ENCODE data around the gene RBBP8NL.

The RBBP8NL gene

GRCh38 chr20:62407221-62407992 lies 19.9 kb downstream of the RBBP8NL start, which contains the start of gene CABLES2:
CABLES2 (minus strand) TSS chr20:62407285; CDS start chr20:62407276, 9 bp downstream.
- H3K4me2 ChIP-seq (ENCODE audit: low read depth, low read length, poor library complexity, severe bottlenecking), result peak within 1 kb of the TSS; percentile 63
- no peaks in the 10 kb centered on the region for H4K20me1 ChIP-seq (ENCODE audit: low read depth, low read length)
- no peak for TF ChIP-seq CTCF (IDR thresholded peaks at IDR 0.05; ENCODE audit: insufficient read depth, low read length, poor library complexity, severe bottlenecking)
- TF ChIP-seq EZH2phosphoT487 (conservative IDR thresholded peaks at IDR 0.05; ENCODE audit: low read length), result no peak
- H3F3A ChIP-seq (ENCODE audit: insufficient read depth), result no peaks in the 10 kb centered on the region
- no peaks in the 10 kb centered on the region for H3K9me3 ChIP-seq (ENCODE audit: insufficient read depth, low read length)
- H3K36me3 ChIP-seq (ENCODE audit: low read length), result no peaks in the 10 kb centered on the region
- H3K4me3 ChIP-seq (ENCODE audit: insufficient read depth, low read length, poor library complexity, severe bottlenecking), result peak within 1 kb of the TSS; percentile 83
- no peaks in the 10 kb centered on the region for H3K27me3 ChIP-seq (ENCODE audit: low read length)
- H3K9ac ChIP-seq (ENCODE audit: low read length), result peak within 1 kb of the TSS; percentile 91
- H3K9me2 ChIP-seq (replicated peaks; ENCODE audit: insufficient read depth, low read length), result no peaks in the 10 kb centered on the region
- peaks cover 11% of the 10 kb centered on the region for H3K79me2 ChIP-seq (ENCODE audit: insufficient read depth, low read length)
- H2AFZ ChIP-seq (ENCODE audit: low read depth, low read length, severe bottlenecking), result peak within 1 kb of the TSS; percentile 65
- H3K27ac ChIP-seq (ENCODE audit: low read depth, low read length), result peak within 1 kb of the TSS; percentile 72

GRCh38 chr20:62406635-62407176 lies 20.6 kb downstream of the RBBP8NL start:
- H3K9me2 ChIP-seq (replicated peaks; ENCODE audit: insufficient read depth, low read length), result no peaks in the 10 kb centered on the region
- no peak overlapping the region for H2AFZ ChIP-seq (ENCODE audit: low read depth, low read length, severe bottlenecking)
- peak overlapping the region; percentile 91 for H3K9ac ChIP-seq (ENCODE audit: low read length)
- H3K27ac ChIP-seq (ENCODE audit: low read depth, low read length), result no peak overlapping the region
- peak overlapping the region; percentile 83 for H3K4me3 ChIP-seq (ENCODE audit: insufficient read depth, low read length, poor library complexity, severe bottlenecking)
- TF ChIP-seq EZH2phosphoT487 (conservative IDR thresholded peaks at IDR 0.05; ENCODE audit: low read length) (no peak), CTCF (IDR thresholded peaks at IDR 0.05; ENCODE audit: insufficient read depth, low read length, poor library complexity, severe bottlenecking) (no peak)
- H3K36me3 ChIP-seq (ENCODE audit: low read length), result no peaks in the 10 kb centered on the region
- H3F3A ChIP-seq (ENCODE audit: insufficient read depth), result no peaks in the 10 kb centered on the region
- H3K4me2 ChIP-seq (ENCODE audit: low read depth, low read length, poor library complexity, severe bottlenecking), result peak overlapping the region; percentile 63
- H4K20me1 ChIP-seq (ENCODE audit: low read depth, low read length), result no peaks in the 10 kb centered on the region
- no peaks in the 10 kb centered on the region for H3K9me3 ChIP-seq (ENCODE audit: insufficient read depth, low read length)
- H3K79me2 ChIP-seq (ENCODE audit: insufficient read depth, low read length), result peaks cover 11% of the 10 kb centered on the region
- no peaks in the 10 kb centered on the region for H3K27me3 ChIP-seq (ENCODE audit: low read length)

DNA sequence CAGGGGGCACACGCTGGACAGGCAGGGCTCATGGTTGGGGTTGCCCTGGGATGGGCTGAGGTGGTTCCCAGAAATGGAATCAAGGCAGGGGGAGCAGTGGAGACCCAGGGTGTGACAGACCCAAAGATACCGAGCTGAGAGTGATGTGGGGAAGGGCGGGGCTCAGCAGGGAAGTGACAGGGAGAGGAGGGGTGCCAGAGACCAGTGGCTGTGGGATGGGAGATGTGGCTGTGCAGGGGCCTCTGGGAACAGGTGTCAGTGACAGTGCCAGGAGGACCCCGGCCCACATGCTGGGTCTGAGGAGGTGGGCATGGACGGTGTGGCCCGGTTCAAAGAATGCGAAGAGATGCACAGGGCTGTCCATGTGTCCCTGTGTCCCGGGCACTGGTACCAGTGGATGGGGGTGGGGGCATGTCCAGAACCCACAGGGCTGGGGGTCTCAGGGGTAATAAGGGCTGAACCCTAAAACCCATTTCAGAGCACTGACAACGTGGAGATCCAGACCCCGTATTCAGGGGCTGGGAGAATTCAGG lies 21.3 kb downstream of the RBBP8NL start:
- Histone ChIP-seq H4K20me1 (ENCODE audit: low read depth, low read length) (no peaks in the 10 kb centered on the region), H3K36me3 (ENCODE audit: low read length) (no peaks in the 10 kb centered on the region), H3K9me2 (replicated peaks; ENCODE audit: insufficient read depth, low read length) (no peaks in the 10 kb centered on the region), H3K4me2 (ENCODE audit: low read depth, low read length, poor library complexity, severe bottlenecking) (peak overlapping the region; percentile 63), H2AFZ (ENCODE audit: low read depth, low read length, severe bottlenecking) (no peak overlapping the region), H3K9ac (ENCODE audit: low read length) (peak overlapping the region; percentile 91), H3K27me3 (ENCODE audit: low read length) (no peaks in the 10 kb centered on the region), H3K4me3 (ENCODE audit: insufficient read depth, low read length, poor library complexity, severe bottlenecking) (peak overlapping the region; percentile 83), H3K79me2 (ENCODE audit: insufficient read depth, low read length) (peaks cover 11% of the 10 kb centered on the region), H3K27ac (ENCODE audit: low read depth, low read length) (no peak overlapping the region), H3F3A (ENCODE audit: insufficient read depth) (no peaks in the 10 kb centered on the region), H3K9me3 (ENCODE audit: insufficient read depth, low read length) (no peaks in the 10 kb centered on the region)
- no peak for TF ChIP-seq CTCF (IDR thresholded peaks at IDR 0.05; ENCODE audit: insufficient read depth, low read length, poor library complexity, severe bottlenecking)
- TF ChIP-seq EZH2phosphoT487 (conservative IDR thresholded peaks at IDR 0.05; ENCODE audit: low read length), result no peak
